Thyroid gland (tissue), 4 donors: ENCODE results near the gene OR5AK2. TPM values are rescaled to one million over a fixed set of nuclear protein-coding genes. Genes with fewer than 3 reads are reported as not detected.

Source experiments
- DNase-seq, 2 donors: peaks; one replicate each; pipeline ENCODE4 v3.0.0-alpha.2; 2019
- H3K27ac ChIP-seq, 3 donors: fragments of 200-600 bp; sonication (generic); 1 replicate in 2 of 3; 2 replicates in 1 of 3; pipeline ENCODE4 v1.5.1; 2016 to 2019; ENCODE audit warnings: mild to moderate bottlenecking in 1 of 3, moderate library complexity in 1 of 3
- H3K27me3 ChIP-seq: fragments of 200-600 bp; sonication (generic); one replicate; pipeline ENCODE4 v1.5.1; 2019
- H3K36me3 ChIP-seq, 2 donors: fragments of 200-600 bp; sonication (generic); one replicate each; pipeline ENCODE4 v1.5.1; 2016 to 2019
- H3K4me1 ChIP-seq, 2 donors: fragments of 200-600 bp; sonication (generic); one replicate each; pipeline ENCODE4 v1.5.1; 2017 to 2019
- H3K4me3 ChIP-seq, 3 donors: fragments of 200-600 bp; sonication (generic); replicated peaks in 1 of 3; 1 replicate in 2 of 3; 2 replicates in 1 of 3; pipeline ENCODE4 v1.5.1; 2016; ENCODE audit warnings: mild to moderate bottlenecking in 1 of 3
- H3K9me3 ChIP-seq: fragments of 200-600 bp; sonication (generic); one replicate; pipeline ENCODE4 v1.5.1; 2017
- CTCF ChIP-seq, 6 experiments: fragments of 200-600 bp in 3 of 6; fragments of 450-650 bp in 3 of 6; sonication (generic) in 3 of 6; IDR thresholded peaks; one replicate each; pipeline ENCODE4 v1.5.1; 2016 to 2019; ENCODE audit warnings: antibody characterized with exemption in 6 of 6, mild to moderate bottlenecking in 2 of 6, inconsistent platforms in 1 of 6, moderate library complexity in 1 of 6
- POLR2A ChIP-seq, 2 donors: fragments of 450-650 bp; IDR thresholded peaks; one replicate each; pipeline ENCODE4 v1.6.1; 2017; ENCODE audit warnings: antibody characterized with exemption in 2 of 2, mild to moderate bottlenecking in 2 of 2, moderate library complexity in 1 of 2
- WGBS, 2 donors: methylation state at CpG; one replicate each; pipeline ENCODE4 v1.1.5; 2017; 5-methylcytosine and 5-hydroxymethylcytosine counted together
- intact Hi-C: fragments of 100-400 bp; cut with DNase I; formaldehyde crosslinking; loops from one replicate; pipeline ENCODE4 v1.15.1; 2023
- total RNA-seq, 4 donors: library from RNA; depleted of rRNA; stranded (reverse); fragments of >200 nt; gene quantifications; one replicate each; pipeline ENCODE4 v1.2.3, GENCODE V29; 2016

Gene OR5AK2
- total RNA-seq, 4 donors from 2014 or later, result not detected

- H3K27ac ChIP-seq, result no peak overlapping the region
- intact Hi-C loops, result no loop called here
- H3K4me3 ChIP-seq, result no peak overlapping the region
- no peak for DNase-seq
- H3K4me1 ChIP-seq, result no peaks in the 10 kb centered on the region
- H3K9me3 ChIP-seq, result no peaks in the 10 kb centered on the region
- H3K27me3 ChIP-seq, result no peaks in the 10 kb centered on the region
- H3K36me3 ChIP-seq, result no peaks in the 10 kb centered on the region
- 77% methylated on average over 14 of the region's 14 CpGs for WGBS, 2 donors
- TF ChIP-seq CTCF (IDR thresholded peaks at IDR 0.05) (no peak), POLR2A (IDR thresholded peaks at IDR 0.05) (no peak)
These were observed 13.1 kb downstream of the OR5AK2 start for GRCh38 chr11:57001674-57002401.

- intact Hi-C loops, result no loop called here
- no peak for TF ChIP-seq POLR2A (IDR thresholded peaks at IDR 0.05)
- no peak for TF ChIP-seq CTCF (IDR thresholded peaks at IDR 0.05)
- Histone ChIP-seq H3K4me1 (no peaks in the 10 kb centered on the region), H3K27me3 (no peaks in the 10 kb centered on the region), H3K27ac (no peak overlapping the region), H3K36me3 (no peaks in the 10 kb centered on the region), H3K9me3 (no peaks in the 10 kb centered on the region), H3K4me3 (no peak overlapping the region)
- no peak for DNase-seq
- WGBS, 2 donors, result 90 to 92% methylated on average over 3 of the region's 3 CpGs
These were observed 19.7 kb downstream of the OR5AK2 start for GRCh38 chr11:57008373-57008772.

GRCh38 chr11:57015679-57016078 is 27.0 kb downstream of the OR5AK2 start:
- Histone ChIP-seq H3K9me3 (no peaks in the 10 kb centered on the region), H3K4me1 (no peaks in the 10 kb centered on the region), H3K27me3 (no peaks in the 10 kb centered on the region), H3K4me3 (no peak overlapping the region), H3K27ac (no peak overlapping the region), H3K36me3 (no peaks in the 10 kb centered on the region)
- intact Hi-C loops, result no loop called here
- 66 to 73% methylated on average over 2 of the region's 2 CpGs for WGBS, 2 donors
- DNase-seq, result no peak
- TF ChIP-seq POLR2A (IDR thresholded peaks at IDR 0.05), result no peak
- TF ChIP-seq CTCF (IDR thresholded peaks at IDR 0.05), result no peak

GRCh38 chr11:57031556-57031955 is 42.8 kb downstream of the OR5AK2 start:
- Histone ChIP-seq H3K9me3 (no peaks in the 10 kb centered on the region), H3K27me3 (no peaks in the 10 kb centered on the region), H3K36me3 (no peaks in the 10 kb centered on the region), H3K27ac (no peak overlapping the region), H3K4me3 (no peak overlapping the region), H3K4me1 (no peaks in the 10 kb centered on the region)
- intact Hi-C loops, result no loop called here
- no peak for DNase-seq
- 81 to 84% methylated on average over 2 of the region's 2 CpGs for WGBS, 2 donors
- TF ChIP-seq POLR2A (IDR thresholded peaks at IDR 0.05), result no peak
- TF ChIP-seq CTCF (IDR thresholded peaks at IDR 0.05), result no peak

Other genes starting within 250 kb of the OR5AK2 start
- not detected for gene OR9G4, start 240.2 kb upstream of the OR5AK2 start, total RNA-seq
- under 1 TPM in 2 of 4 donors, not detected in 2; 0.11 to 0.29 TPM for gene LRRC55, start 193.0 kb downstream of the OR5AK2 start, total RNA-seq
- 1 to 10 TPM; 4.4 to 6.1 (median 4.8) TPM for gene APLNR, start 248.3 kb downstream of the OR5AK2 start, total RNA-seq